ENCODE measurements around the gene PAX3.

The PAX3 gene

DNA sequence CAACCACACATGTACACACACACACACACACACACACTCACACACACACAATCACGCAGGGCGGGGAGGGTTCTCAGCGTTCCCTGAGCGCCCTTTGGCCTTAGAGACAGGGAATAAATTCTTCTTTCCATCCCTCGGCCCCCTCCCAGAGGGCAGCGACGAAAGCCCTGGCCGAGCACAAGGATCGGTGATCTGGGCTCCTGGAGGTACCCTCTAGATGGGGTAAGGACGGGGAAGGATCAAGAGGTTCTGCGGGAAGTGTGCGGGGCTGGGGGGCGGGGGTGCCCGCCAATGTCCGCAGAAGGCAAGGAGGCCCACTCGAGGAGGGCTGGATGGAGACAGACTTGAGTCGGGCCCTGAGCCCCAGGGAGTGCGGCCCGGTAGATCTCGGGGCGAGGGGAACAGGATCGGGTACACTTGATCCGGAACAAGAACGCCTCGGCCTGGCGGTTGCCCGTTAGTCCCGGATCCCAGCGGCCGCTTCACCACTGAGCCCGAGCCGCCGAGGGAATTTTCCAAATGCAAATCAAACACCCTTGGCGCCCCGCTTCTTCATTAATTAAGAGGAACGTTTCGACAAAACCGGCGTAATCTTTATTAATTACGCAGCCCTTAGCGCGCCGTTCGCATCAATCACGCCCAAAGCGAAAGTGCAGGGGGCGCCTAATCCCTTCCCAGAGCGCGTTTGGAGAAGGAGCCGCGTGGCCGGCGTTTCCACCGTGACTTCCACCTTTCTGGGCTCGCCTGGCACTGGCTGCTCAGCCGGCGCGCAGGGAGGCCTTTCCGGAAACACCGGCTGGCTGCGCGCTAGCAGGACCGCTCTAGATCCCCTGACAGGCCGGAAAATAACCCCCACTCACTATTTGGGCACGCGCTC is 7.0 kb upstream of the PAX3 start:
- Histone ChIP-seq H3K27me3 (ENCODE audit: insufficient read depth, low read depth, severe bottlenecking) (peaks cover 99% of the 10 kb centered on the region), H3K9me3 (ENCODE audit: severe bottlenecking) (no peaks in the 10 kb centered on the region), H3K4me3 (ENCODE audit: low read depth, low read length) (peak overlapping the region; percentile 47), H3K36me3 (no peaks in the 10 kb centered on the region), H3K27ac (no peak overlapping the region)
- peak; percentile 40 for DNase-seq
- no peak for TF ChIP-seq CTCF (IDR thresholded peaks at IDR 0.05; ENCODE audit: low read depth, low read length)

DNA sequence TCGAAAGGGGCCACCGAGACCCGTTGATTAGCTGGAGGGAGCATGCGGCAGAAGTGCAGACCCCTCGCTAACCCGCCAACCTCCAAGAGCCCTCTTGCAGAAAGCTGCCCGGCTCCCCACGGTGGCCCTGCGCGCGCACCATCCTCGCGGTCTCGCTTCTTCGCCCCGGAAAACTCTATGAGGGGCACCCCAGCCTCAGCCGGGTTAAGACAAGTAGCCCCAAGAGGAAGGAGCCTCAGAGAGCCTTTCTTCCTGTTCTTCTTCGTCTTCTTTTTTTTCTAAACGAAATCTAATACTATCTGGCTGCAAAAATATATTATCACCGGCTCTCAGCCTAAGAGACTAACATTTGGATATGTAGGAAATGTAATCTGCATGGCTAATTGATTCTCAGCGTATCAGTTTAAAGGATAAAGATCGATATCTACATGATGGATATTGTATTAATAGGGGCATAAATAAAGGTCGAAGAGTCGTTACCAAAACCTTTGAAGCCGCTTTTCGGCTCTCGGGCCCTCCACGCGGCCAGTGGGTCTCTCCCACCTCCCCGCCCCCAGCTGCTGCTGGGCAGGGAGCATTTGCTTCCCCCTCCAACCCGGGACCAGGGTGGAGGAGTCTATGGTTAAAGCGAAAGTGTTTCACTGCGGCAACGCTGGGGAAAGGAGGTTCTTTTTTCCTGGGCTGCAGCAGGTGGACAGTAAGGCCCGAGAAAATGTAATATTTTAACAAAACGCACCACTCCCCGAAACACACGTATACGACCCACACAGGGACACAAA is 6.1 kb upstream of the PAX3 start:
- TF ChIP-seq CTCF (IDR thresholded peaks at IDR 0.05; ENCODE audit: low read depth, low read length), result no peak
- no peaks in the 10 kb centered on the region for H3K36me3 ChIP-seq
- H3K27ac ChIP-seq, result no peak overlapping the region
- H3K9me3 ChIP-seq (ENCODE audit: severe bottlenecking), result no peaks in the 10 kb centered on the region
- DNase-seq, result no peak
- H3K27me3 ChIP-seq (ENCODE audit: insufficient read depth, low read depth, severe bottlenecking), result peaks cover 97% of the 10 kb centered on the region
- peak overlapping the region; percentile 47 for H3K4me3 ChIP-seq (ENCODE audit: low read depth, low read length)

- TF ChIP-seq CTCF (IDR thresholded peaks at IDR 0.05; ENCODE audit: low read depth, low read length), result no peak
- no peak for DNase-seq
- Histone ChIP-seq H3K4me3 (ENCODE audit: low read depth, low read length) (no peak overlapping the region), H3K36me3 (no peaks in the 10 kb centered on the region), H3K9me3 (ENCODE audit: severe bottlenecking) (no peaks in the 10 kb centered on the region), H3K27ac (no peak overlapping the region), H3K27me3 (ENCODE audit: insufficient read depth, low read depth, severe bottlenecking) (peaks cover 89% of the 10 kb centered on the region)
Measured at GRCh38 chr2:222303828-222304736, 5.3 kb upstream of the PAX3 start.

DNA sequence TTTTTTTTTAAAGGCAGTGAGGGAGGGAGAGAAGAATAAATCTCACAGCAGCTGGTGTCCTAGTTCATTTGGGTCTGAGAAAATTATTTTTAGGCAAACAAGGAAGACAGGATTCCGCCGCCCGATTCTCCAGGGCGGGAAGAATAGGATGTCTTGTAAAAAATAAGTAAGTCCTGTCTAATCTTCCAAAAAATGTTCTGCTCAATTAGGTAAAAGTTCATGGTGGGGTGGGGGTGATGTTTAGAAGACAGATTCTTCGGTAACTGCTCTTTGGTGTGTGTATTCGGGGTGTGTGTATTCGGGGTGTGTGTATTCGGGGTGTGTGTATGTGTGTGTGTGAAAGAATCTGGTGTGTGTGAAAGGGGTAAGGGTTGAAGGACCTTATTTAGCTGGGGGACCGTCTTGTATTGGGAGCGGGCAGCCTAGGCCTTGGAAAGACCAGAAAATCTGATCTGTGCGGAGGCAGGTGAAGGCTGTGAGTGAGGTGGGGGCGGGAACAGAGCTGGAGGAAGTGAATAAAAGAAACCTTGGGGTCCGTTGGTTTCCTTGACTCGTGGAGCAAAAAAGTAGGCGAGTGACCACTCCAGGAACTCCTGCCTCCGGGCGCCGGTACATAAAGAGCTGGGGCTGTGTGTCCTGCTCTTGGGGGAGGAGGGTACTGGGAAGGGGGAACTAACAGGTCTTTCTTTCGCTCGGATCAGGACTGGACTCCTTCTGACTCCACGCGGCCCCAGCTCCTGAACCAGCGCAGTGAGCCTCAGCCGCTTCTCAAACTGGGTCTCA is 4.4 kb upstream of the PAX3 start:
- no peaks in the 10 kb centered on the region for H3K36me3 ChIP-seq
- no peak for TF ChIP-seq CTCF (IDR thresholded peaks at IDR 0.05; ENCODE audit: low read depth, low read length)
- H3K27ac ChIP-seq, result no peak overlapping the region
- peaks cover 83% of the 10 kb centered on the region for H3K27me3 ChIP-seq (ENCODE audit: insufficient read depth, low read depth, severe bottlenecking)
- H3K4me3 ChIP-seq (ENCODE audit: low read depth, low read length), result no peak overlapping the region
- no peak for DNase-seq
- H3K9me3 ChIP-seq (ENCODE audit: severe bottlenecking), result peaks cover 5% of the 10 kb centered on the region

Measured in WERI-Rb-1 (cell line).